H9 (cell line): ENCODE data around the gene DPP10. TPM values are rescaled to one million over a fixed set of nuclear protein-coding genes. Genes with fewer than 3 reads are reported as not detected.

ENCODE experiments used
- DNase-seq: peaks from one replicate; pipeline ENCODE4 v3.0.0-alpha.2; 2017
- H2AFZ ChIP-seq: one replicate; pipeline ENCODE4 v1.6.1; 2013; ENCODE audit warnings: mild to moderate bottlenecking, low read length, control low read depth, moderate library complexity
- H2AK5ac ChIP-seq: 2 replicates; pipeline ENCODE4 v1.6.1; 2013; ENCODE audit warnings: low read length, control low read depth, mixed read lengths; ENCODE audit not compliant: insufficient read length
- H2BK120ac ChIP-seq: one replicate; pipeline ENCODE4 v1.6.1; 2013; ENCODE audit warnings: low read depth, mild to moderate bottlenecking, low read length, control low read depth, inconsistent platforms; ENCODE audit not compliant: poor library complexity, severe bottlenecking
- H2BK12ac ChIP-seq: 2 replicates; pipeline ENCODE4 v1.6.1; 2013; ENCODE audit warnings: low read length, control low read depth, mixed read lengths, low read depth; ENCODE audit not compliant: insufficient read length
- H2BK15ac ChIP-seq: 2 replicates; pipeline ENCODE4 v1.6.1; 2013; ENCODE audit warnings: low read depth, low read length, control low read depth
- H2BK20ac ChIP-seq: one replicate; pipeline ENCODE4 v1.6.1; 2013; ENCODE audit warnings: low read depth, mild to moderate bottlenecking, low read length, control low read depth, inconsistent platforms; ENCODE audit not compliant: poor library complexity, severe bottlenecking
- H2BK5ac ChIP-seq: 2 replicates; pipeline ENCODE4 v1.6.1; 2013; ENCODE audit warnings: low read length, control low read depth, mixed read lengths; ENCODE audit not compliant: insufficient read length
- H3K14ac ChIP-seq: 2 replicates; pipeline ENCODE4 v1.6.1; 2013; ENCODE audit warnings: low read length, control low read depth; ENCODE audit not compliant: insufficient read depth
- H3K18ac ChIP-seq: 2 replicates; pipeline ENCODE4 v1.6.1; 2013; ENCODE audit warnings: low read depth, mild to moderate bottlenecking, mixed read lengths, low read length, control low read depth; ENCODE audit not compliant: insufficient read length
- H3K23ac ChIP-seq: 2 replicates; pipeline ENCODE4 v1.6.1; 2013; ENCODE audit warnings: low read length, control low read depth, mixed read lengths, low read depth; ENCODE audit not compliant: insufficient read length
- H3K23me2 ChIP-seq: 2 replicates; pipeline ENCODE4 v1.6.1; 2013; ENCODE audit warnings: low read depth, mild to moderate bottlenecking, mixed read lengths, low read length, control low read depth; ENCODE audit not compliant: insufficient read length, poor library complexity, severe bottlenecking
- H3K27ac ChIP-seq: 2 replicates; pipeline ENCODE4 v1.5.1; 2013; ENCODE audit warnings: low read length, control low read depth, mixed read lengths, low read depth; ENCODE audit not compliant: insufficient read length
- H3K27me3 ChIP-seq: 2 replicates; pipeline ENCODE4 v1.6.1; 2013; ENCODE audit warnings: low read length, control low read depth, inconsistent platforms; ENCODE audit not compliant: insufficient read depth
- H3K4ac ChIP-seq: 2 replicates; pipeline ENCODE4 v1.6.1; 2013; ENCODE audit warnings: low read depth, mild to moderate bottlenecking, control low read depth, inconsistent platforms, low read length, moderate library complexity
- H3K4me1 ChIP-seq: 2 replicates; pipeline ENCODE4 v1.6.1; 2013; ENCODE audit warnings: low read length, control low read depth, inconsistent platforms; ENCODE audit not compliant: insufficient read depth
- H3K4me2 ChIP-seq: 2 replicates; pipeline ENCODE4 v1.6.1; 2013; ENCODE audit warnings: low read length, control low read depth, mixed read lengths; ENCODE audit not compliant: insufficient read length, insufficient read depth
- H3K56ac ChIP-seq: 2 replicates; pipeline ENCODE4 v1.6.1; 2013; ENCODE audit warnings: low read depth, mild to moderate bottlenecking, mixed read lengths, low read length, control low read depth; ENCODE audit not compliant: insufficient read length
- H3K79me1 ChIP-seq: 2 replicates; pipeline ENCODE4 v1.6.1; 2013; ENCODE audit warnings: low read depth, mild to moderate bottlenecking, moderate library complexity, low read length, control low read depth, inconsistent platforms; ENCODE audit not compliant: insufficient read depth, poor library complexity, severe bottlenecking
- H3K79me2 ChIP-seq: 2 replicates; pipeline ENCODE4 v1.6.1; 2013; ENCODE audit warnings: low read length, control low read depth, inconsistent platforms; ENCODE audit not compliant: insufficient read depth
- H3K9ac ChIP-seq: 2 replicates; pipeline ENCODE4 v1.6.1; 2013; ENCODE audit warnings: low read length, control low read depth, mixed read lengths; ENCODE audit not compliant: insufficient read length; ENCODE audit errors: extremely low read depth
- H3K9me3 ChIP-seq: one replicate; pipeline ENCODE4 v1.6.1; 2013; ENCODE audit warnings: low read depth, low read length, inconsistent platforms; ENCODE audit not compliant: control insufficient read depth
- H3T11ph ChIP-seq: one replicate; pipeline ENCODE4 v1.6.1; 2013; ENCODE audit warnings: mild to moderate bottlenecking, low read length, control low read depth, inconsistent platforms
- H4K20me1 ChIP-seq: one replicate; pipeline ENCODE4 v1.6.1; 2013; ENCODE audit not compliant: control insufficient read depth, insufficient read length, insufficient read depth
- H4K5ac ChIP-seq: 2 replicates; pipeline ENCODE4 v1.6.1; 2013; ENCODE audit warnings: low read depth, mild to moderate bottlenecking, mixed read lengths, low read length, control low read depth; ENCODE audit not compliant: insufficient read length
- H4K8ac ChIP-seq: replicated peaks from 2 replicates; pipeline ENCODE4 v1.6.1; 2013; ENCODE audit warnings: low read length, control low read depth, mixed read lengths, low read depth; ENCODE audit not compliant: insufficient read length
- H4K91ac ChIP-seq: 2 replicates; pipeline ENCODE4 v1.6.1; 2013; ENCODE audit warnings: low read depth, mild to moderate bottlenecking, moderate library complexity, mixed read lengths, low read length, control low read depth; ENCODE audit not compliant: insufficient read length
- H3K27ac Mint-ChIP-seq, 3 experiments: 2 replicates in 2 of 3; 3 replicates in 1 of 3; pipeline ENCODE4 v1.8.0; 2020 to 2021; ENCODE audit warnings: mixed read lengths in 3 of 3, mild to moderate bottlenecking in 1 of 3, moderate library complexity in 1 of 3
- H3K27me3 Mint-ChIP-seq: 2 replicates; pipeline ENCODE4 v1.8.0; 2021; ENCODE audit warnings: low read depth, mild to moderate bottlenecking, moderate library complexity, mixed read lengths
- H3K36me3 Mint-ChIP-seq, 3 experiments: 2 replicates in 2 of 3; 3 replicates in 1 of 3; pipeline ENCODE4 v1.8.0; 2020 to 2021; ENCODE audit warnings: low read depth in 3 of 3, mixed read lengths in 3 of 3; ENCODE audit not compliant: insufficient read depth in 1 of 3
- H3K4me1 Mint-ChIP-seq, 2 experiments: 2 replicates each; pipeline ENCODE4 v1.8.0; 2020; ENCODE audit warnings: mixed read lengths in 2 of 2
- H3K4me3 Mint-ChIP-seq, 2 experiments: 2 replicates in 1 of 2; 3 replicates in 1 of 2; pipeline ENCODE4 v1.8.0; 2020 to 2021; ENCODE audit warnings: mild to moderate bottlenecking in 2 of 2, mixed read lengths in 2 of 2, moderate library complexity in 1 of 2
- H3K9me3 Mint-ChIP-seq, 2 experiments: 2 replicates in 1 of 2; 3 replicates in 1 of 2; pipeline ENCODE4 v1.8.0; 2020; ENCODE audit warnings: mild to moderate bottlenecking in 2 of 2, mixed read lengths in 2 of 2, moderate library complexity in 1 of 2
- WGBS: extraction: QIAGEN DNeasy Blood & Tissue Kit; methylation state at CpG from one replicate; pipeline ENCODE4 v1.1.7; 2013; ENCODE audit warnings: missing lambda C conversion rate, low lambda C conversion rate, mixed read lengths; ENCODE audit not compliant: insufficient read length; ENCODE audit errors: extremely low coverage; 5-methylcytosine and 5-hydroxymethylcytosine counted together
- total RNA-seq: library from RNA; stranded (reverse); gene quantifications from 2 replicates; pipeline ENCODE4 v1.2.1, GENCODE V29; 2021
- TF ChIP-seq, protein P1 (sequence below): fragments of 200-600 bp; sonication (generic); conservative IDR thresholded peaks from 3 replicates; pipeline ENCODE4 v1.8.0; 2021; ENCODE audit warnings: antibody characterized with exemption, mild to moderate bottlenecking

DPP10 gene
- total RNA-seq, 1 experiment from 2014 or later: 11.3 TPM

DNA sequence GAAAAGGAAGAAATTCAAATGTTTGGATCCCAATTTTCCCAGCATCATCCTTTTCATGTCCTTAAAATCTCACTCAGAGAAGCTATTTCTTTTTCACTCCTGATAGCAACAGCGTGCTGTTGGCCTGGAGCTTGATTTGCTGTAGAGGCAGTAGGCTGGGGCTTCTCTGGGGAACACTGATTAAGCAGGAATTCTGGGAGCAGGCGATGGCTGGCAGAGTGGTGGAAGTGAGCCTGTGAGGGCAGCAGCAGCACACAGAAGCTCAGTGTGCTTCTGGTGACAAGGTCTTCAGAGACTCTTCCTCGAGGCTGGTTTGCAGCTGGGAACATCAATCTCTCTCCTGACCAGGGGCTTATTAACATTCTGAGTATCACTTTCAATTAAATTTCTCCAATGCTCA lies 284.6 kb downstream of the DPP10 start:
- no peak overlapping the region for H3K56ac ChIP-seq
- no peak overlapping the region for H3K23ac ChIP-seq
- H2BK5ac ChIP-seq: no peak overlapping the region
- no peaks in the 10 kb centered on the region for H3K79me1 ChIP-seq
- no peaks in the 10 kb centered on the region for H3K27me3 Mint-ChIP-seq
- H3K27ac Mint-ChIP-seq: peak overlapping the region in 1 of 3 experiments; percentile 44; a peak in 2 of 7 replicates
- H4K20me1 ChIP-seq: no peaks in the 10 kb centered on the region
- H3K4me1 Mint-ChIP-seq: peaks cover 11 to 15% of the 10 kb centered on the region in 2 experiments
- peaks cover 7 to 11% of the 10 kb centered on the region in 2 experiments for H3K9me3 Mint-ChIP-seq
- H3K79me2 ChIP-seq: no peaks in the 10 kb centered on the region
- H2AK5ac ChIP-seq: no peak overlapping the region
- no peak overlapping the region for H3K4ac ChIP-seq
- H3K9me3 ChIP-seq: no peaks in the 10 kb centered on the region
- H3K14ac ChIP-seq: no peak overlapping the region; the same call in 1 of the 2 replicates
- H2BK12ac ChIP-seq: no peak overlapping the region
- DNase-seq: no peak
- H3K23me2 ChIP-seq: no peaks in the 10 kb centered on the region
- H3K4me2 ChIP-seq: no peak overlapping the region
- no peak overlapping the region for H3K9ac ChIP-seq
- no peak overlapping the region for H3K4me3 Mint-ChIP-seq
- H4K8ac ChIP-seq: no peak overlapping the region
- no CpG with 5 or more reads among the region's 3 CpGs for WGBS
- H4K5ac ChIP-seq: no peak overlapping the region
- H3K27me3 ChIP-seq: no peaks in the 10 kb centered on the region; the same call in 1 of the 2 replicates
- no peak overlapping the region for H2BK20ac ChIP-seq
- H3T11ph ChIP-seq: no peak overlapping the region
- no peak overlapping the region for H2BK15ac ChIP-seq
- H2AFZ ChIP-seq: no peak overlapping the region
- H3K36me3 Mint-ChIP-seq: peaks cover 0 to 31% (median 0%) of the 10 kb centered on the region in 3 experiments; a peak in 6 of 7 replicates
- no peak overlapping the region for H3K18ac ChIP-seq
- no peak overlapping the region for H3K27ac ChIP-seq
- no peak overlapping the region for H4K91ac ChIP-seq
- no peak overlapping the region for H2BK120ac ChIP-seq
- H3K4me1 ChIP-seq: peaks cover 2% of the 10 kb centered on the region
- TF ChIP-seq, protein P1, sequence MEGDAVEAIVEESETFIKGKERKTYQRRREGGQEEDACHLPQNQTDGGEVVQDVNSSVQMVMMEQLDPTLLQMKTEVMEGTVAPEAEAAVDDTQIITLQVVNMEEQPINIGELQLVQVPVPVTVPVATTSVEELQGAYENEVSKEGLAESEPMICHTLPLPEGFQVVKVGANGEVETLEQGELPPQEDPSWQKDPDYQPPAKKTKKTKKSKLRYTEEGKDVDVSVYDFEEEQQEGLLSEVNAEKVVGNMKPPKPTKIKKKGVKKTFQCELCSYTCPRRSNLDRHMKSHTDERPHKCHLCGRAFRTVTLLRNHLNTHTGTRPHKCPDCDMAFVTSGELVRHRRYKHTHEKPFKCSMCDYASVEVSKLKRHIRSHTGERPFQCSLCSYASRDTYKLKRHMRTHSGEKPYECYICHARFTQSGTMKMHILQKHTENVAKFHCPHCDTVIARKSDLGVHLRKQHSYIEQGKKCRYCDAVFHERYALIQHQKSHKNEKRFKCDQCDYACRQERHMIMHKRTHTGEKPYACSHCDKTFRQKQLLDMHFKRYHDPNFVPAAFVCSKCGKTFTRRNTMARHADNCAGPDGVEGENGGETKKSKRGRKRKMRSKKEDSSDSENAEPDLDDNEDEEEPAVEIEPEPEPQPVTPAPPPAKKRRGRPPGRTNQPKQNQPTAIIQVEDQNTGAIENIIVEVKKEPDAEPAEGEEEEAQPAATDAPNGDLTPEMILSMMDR: no peak
